ENCODE measurements around the gene TCP1.
"Not testable (repeated sequence)": the region's sequence is repeated elsewhere in the genome, so short reads cannot be mapped to it uniquely, and the experiment has no call there.

Gene TCP1

DNA sequence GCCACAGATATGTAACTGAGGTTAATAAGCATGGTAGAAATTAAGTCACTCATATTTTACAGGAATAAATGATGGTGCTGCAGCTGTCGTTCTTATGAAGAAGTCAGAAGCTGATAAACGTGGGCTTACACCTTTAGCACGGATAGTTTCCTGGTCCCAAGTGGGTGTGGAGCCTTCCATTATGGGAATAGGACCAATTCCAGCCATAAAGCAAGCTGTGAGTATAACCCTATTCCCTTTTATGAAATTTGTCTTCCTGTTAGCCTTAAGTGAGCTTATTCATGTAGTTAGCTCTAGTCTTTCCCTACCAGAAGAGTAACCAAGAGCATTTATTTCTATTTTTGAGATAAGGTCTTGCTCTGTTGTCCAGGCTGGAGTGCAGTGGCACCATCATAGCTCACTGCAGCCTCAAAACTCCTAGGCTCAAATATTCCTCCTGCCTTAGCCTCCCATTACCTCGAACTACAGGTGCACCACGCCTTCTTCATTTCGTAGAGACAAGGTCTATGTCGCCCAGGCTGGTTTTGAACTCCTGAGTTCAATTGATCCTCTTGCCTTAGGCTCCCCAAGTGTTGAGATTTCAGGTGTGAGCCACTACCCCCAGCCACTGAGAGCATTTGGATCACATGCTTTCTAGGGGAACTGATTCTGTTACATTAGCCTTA, 12.0 kb downstream of the TCP1 start:
- no peak for DNase-seq (ENCODE audit: low spot score)

DNA sequence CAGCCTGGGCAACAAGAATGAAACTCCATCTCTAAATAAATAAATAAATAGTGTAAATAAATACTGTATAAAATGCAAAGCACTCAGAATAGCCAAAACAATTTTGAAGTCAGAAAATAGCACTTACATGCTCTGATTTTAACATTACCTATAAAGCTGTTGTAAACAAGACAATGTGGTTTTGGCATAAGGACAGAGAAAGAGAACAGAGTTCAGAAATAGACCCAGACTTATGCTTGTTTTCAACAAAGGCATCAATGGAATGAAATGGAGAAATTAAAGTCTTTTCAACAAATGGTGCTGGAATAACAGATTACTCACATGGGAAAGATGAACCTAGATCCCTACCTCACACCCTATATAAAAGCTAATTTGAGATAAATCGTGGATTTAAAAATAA, 17.2 kb downstream of the TCP1 start:
- no peak for DNase-seq (ENCODE audit: low spot score)

DNA sequence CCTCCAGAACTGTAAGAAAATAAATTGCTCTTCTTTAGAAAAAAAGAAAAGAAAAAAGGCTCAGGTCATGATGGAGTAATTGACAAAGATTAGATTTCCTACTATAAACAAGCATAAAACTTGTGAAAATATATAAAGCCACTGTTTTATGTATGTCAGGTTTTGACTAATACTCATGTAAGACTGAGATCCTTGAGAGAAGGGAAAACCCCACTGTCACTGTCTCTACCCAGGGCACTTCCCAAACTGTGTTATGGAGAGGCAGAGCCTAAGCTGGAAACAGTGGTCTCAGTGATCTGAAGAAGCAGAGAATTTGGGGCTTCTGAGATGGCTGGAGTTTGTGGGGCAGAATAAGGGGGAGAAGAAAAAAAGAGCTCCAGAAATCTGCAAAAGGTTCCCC, 19.9 kb downstream of the TCP1 start:
- no peak for DNase-seq (ENCODE audit: low spot score)

DNA sequence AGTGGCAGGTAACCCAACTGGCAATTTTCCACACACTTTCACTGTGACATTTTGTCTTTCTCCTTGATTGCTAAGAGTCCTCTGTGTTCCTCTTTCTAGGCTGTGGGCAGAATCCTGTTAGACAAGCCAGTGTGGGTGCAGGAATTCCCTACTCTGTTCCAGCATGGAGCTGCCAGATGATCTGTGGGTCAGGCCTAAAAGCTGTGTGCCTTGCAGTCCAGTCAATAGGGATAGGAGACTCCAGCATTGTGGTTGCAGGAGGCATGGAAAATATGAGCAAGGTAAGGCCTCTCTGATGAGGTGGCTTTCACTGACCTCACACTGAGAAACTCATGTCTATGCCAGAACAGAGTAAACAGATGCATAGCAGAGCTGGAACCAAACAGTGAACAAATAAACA, 22.5 kb downstream of the TCP1 start:
- DNase-seq (ENCODE audit: low spot score) = peak; percentile 48

DNA sequence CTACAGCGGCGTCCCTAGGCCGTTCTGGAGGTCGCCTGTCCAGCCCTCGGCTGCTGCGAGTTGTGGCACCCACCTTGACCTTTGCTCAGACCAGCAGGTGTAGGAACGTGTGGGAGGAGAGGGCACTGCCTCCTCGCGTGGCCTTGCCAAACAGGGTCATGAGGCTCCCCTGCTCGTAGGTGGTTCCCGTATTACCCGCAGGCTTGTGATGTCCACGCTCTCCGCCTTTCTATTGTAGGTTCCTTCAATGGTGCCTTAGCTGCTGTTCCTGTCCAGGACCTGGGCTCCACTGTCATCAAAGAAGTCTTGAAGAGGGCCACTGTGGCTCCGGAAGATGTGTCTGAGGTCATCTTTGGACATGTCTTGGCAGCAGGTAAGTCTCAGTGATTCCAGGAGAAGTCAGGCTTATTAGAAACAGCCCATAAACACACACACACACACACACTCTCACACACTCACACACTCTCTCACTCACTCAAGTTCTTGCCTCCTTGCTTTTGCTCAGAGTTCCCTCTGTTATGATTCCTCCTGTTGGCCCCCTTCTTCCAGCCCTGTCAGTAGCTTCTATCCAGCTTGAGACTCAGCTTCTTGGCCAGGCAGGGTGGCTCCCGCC, 26.6 kb downstream of the TCP1 start:
- no peak for DNase-seq (ENCODE audit: low spot score)

DNA sequence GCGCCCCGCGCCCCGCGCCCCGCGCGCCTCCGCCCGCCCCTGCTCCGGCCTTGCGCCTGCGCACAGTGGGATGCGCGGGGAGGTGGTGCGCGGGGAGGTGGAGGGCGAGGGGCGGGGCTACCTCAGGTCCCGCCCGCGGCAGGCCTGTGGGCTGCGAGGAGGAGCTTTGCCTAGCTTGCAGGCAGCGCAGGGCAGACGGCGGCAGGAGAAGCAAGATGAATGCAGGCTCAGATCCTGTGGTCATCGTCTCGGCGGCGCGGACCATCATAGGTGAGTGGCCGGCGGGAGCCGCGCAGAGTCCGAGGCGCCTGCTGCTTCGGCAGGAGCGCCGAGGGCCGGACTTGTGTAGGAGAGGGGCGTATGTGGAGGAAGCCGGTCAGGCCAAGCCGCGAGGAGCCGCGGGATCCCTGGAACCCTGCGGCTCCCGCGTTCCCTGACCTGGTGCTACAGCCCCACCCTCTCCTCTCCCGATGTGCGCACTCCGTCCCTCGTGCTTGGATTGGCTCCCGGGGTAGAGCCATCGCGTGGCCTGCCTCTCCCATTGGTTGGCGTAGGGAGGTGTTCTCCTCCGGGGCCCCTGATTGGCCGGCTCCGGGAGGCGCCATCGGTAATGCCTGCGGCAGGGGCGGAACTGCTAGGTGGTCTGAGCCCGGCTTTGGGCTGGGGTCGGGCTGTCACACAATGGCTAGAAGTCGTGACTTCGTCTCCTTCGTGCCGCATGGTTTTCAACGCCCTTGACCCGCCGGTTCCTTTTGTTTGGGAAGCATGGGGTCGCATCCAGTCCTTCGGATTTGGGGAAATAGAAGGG, 27.3 kb downstream of the TCP1 start, which contains the start of gene ACAT2:
TSS of gene ACAT2 (plus strand) at position 173 of the 808 bp plus-strand sequence. CDS start at position 216, 43 bp downstream.
- DNase-seq (ENCODE audit: low spot score) = peak; percentile 98

DNA sequence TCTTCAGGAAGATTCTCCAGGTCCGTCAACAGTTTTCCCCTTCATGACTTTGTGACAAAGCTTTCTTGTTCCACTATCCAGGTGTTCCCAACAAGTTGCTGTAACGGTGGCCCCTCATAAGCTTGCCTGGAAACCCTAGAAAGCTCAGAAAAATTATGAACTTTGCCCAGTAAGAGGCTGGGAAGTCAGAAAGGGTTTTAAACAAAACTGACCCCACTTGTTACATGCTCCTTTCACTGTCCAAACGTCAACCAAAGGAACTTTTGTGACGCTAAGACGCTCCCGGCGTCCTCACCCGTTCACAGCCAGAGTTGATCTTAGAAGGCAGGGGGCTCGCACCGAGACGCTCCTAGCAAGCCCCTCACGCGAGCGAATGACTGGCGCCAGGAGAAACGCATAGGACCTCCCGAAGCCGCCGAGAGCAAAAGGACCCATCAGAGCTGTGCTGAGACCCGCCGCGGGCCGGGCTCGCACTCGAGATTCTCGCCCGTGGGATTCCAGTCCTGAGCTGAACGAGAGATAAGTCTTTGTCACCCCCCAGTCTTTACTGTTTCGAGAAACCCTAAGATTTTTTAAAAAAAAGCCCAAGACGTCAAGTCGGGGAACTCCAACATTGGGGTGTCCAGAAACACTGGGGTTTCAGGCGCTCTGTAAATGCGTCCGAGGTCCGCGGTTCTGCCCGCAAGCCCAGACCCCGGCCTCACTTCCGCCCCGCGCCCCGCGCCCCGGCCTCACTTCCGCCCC, 28.1 kb downstream of the TCP1 start:
- DNase-seq (ENCODE audit: low spot score) = no peak

DNA sequence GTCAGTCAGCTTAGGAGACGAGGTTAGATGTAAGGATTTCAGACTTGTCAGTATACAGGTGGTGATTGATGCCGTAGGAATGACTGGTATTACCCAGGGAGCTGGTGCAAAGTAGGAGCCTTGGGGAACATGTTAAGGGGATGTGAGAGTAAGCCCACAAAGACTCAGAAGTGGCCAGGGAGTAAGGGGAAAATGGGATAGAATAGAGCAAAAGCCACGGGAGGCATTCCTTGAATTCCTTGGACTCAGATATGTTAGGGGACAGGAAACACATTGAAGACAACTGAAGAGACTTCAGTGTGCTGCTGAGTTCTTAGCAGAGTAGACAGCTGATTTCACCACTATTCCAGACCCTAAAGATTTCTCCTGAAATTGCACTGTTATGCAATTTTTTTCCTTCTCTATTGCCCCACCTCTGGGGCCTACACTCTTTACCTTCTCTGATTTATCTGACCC, 28.8 kb downstream of the TCP1 start:
- peak; percentile 55 for DNase-seq (ENCODE audit: low spot score)

DNA sequence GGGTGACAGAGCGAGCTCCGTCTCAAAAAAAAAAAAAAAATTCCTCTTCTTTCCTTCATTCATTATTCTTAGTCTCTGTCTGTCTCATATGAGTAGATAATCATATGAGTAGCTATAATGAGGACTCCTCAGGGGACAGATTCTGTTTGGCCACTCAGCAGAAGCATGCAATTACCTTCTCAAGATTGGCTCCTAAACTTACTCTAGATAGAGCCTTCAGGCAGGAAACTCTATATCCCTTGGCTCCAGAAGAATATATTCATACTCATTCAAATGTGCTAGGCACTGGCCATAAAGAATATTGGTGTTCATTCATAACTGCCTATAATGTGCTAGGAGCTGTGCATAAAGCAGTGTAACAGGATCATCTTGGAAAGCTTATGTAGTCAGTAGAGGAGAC, 29.8 kb downstream of the TCP1 start:
- DNase-seq (ENCODE audit: low spot score) = no peak

DNA sequence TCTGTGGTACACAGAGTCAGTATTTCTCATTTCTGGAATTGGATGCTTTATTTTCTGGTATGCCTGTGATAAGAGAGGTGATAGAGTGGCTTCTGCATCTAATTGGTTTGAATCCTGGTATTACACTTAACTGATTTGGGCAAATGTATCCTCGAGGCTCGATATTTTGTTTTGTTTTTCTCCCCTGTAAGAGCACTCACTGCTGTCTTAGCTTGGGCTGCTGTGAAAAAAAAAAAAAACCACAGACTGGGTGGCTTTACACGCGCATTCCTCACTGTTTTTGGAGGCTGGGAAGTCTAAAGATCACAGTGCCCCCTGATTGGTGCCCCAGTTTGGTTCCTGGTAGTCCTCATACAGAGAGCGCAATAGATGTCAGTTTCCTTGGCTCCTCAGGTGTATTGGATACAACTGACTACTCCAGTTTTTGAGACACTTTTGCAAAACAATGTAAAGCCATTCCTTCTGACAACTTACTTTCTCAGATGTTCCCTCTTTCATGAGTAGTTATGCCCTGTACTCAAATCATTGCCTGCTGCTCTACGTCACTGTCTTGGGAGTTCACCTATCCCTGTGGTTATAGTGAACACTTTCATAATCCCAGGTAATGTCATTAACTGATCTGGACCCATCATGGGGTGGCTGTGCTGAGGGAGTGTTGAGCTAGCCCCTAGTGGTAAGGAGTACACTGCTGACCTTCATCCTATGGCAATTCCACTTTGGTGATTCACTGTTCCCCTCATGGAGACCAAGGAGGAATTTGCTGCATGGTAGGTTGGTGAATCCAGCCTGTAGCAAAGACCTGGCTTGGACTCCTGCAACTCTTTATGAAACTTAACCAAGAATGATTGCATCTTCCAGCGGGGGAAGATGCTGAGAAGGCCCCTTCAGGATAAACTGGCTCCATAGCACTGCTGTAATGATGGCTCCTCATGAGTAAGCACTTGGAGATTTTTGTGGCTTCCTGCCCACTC, 31.1 kb downstream of the TCP1 start:
- peak; percentile 39 for DNase-seq (ENCODE audit: low spot score)

DNA sequence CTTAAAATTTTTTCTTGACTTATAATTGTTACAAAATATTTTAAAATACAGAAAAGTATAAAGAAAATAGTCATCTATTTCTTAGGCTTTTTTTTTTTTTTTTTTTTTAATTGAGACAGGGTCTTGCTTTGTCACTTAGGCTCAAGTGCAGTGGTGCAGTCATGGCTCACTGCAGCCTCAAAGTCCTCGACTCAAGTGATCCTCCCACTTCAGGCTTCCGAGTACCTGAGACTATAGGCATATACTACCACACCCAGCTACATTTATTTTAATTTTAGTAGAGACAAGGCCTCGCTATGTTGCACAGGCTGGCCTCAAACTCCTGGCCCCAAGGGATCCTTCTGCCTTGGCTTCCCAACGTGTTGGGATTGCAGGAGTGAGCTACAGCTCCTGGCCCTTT, 32.9 kb downstream of the TCP1 start:
- no peak for DNase-seq (ENCODE audit: low spot score)

DNA sequence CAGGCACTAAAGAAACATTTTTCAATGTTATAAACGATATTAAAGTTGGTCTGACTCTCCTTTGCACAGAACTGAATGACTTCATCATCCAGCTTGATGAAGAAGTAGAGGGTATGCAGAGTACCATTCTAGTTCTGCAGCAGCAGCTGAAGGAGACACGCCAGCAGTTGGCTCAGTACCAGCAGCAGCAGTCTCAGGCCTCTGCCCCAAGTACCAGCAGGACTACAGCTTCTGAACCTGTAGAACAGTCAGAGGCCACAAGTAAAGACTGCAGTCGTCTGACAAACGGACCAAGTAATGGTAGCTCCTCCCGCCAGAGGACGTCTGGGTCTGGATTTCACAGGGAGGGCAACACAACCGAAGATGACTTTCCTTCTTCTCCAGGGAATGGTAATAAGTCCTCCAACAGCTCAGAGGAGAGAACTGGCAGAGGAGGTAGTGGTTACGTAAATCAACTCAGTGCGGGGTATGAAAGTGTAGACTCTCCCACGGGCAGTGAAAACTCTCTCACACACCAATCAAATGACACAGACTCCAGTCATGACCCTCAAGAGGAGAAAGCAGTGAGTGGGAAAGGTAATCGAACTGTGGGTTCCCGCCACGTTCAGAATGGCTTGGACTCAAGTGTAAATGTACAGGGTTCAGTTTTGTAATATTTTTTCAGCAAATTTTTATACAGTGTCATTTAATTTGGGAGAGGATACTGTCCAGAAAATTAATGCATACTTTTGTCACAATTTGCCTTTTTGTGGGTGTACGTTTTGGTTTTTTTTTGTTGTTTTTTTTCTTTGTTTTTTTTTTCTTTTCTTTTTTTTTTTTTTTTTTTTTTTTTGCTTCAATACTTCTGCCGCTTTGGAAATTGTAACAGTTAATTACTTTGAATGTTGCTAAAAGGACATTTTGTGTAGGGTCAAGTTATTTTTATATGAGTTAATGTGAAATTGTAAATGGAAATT, 34.2 kb downstream of the TCP1 start:
- DNase-seq (ENCODE audit: low spot score) = no peak

DNA sequence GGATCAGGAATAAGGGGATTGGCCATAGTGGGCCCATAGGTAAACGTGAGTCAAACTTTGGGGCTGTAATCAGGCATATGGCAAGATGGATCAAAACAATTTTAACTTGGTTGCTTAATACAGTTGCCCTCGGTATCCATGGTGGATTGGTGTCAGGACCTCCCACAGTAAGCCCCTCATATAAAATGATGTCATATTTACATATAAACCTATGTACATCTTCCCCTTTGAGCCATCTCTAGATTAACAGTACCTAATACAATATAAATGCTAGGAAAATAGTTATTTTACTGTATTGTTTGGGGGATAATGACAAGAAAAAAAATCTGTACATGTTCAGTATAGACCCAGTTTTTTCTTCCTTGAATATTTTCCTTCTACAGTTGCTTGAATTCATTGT, 35.0 kb downstream of the TCP1 start:
- no peak for DNase-seq (ENCODE audit: low spot score)

DNA sequence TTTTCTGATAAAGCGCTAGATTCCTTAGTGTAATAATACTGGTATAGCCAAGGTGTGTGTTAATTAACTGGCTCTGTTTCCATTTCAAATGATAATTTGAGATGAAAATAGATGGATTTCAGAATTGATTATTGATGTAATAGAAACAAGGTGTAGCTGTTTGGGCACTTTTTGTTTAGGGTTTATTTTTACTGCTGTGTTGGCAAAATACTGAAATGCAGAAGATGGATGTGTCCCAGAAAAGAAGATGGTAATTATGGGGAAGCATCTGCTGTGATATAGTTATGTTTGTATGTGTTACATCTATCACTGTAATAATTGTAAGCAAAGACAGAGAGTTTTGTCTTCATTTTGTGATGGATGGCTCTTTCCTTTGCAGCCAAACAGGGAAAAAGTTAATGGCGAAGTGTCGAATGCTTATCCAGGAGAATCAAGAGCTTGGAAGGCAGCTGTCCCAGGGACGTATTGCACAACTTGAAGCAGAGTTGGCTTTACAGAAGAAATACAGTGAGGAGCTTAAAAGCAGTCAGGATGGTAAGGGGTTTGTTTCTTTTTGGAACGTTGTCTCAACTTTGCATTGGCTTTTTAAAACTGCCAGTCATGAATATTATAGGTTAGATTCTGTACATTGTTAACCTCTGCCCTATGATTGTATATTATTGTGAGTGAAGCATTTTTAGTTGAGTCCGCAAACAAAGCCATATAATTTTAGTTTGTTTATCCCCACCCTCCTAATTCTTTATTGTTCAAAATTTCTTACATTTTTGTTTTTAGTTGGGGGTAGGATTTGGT, 36.1 kb downstream of the TCP1 start:
- DNase-seq (ENCODE audit: low spot score) = no peak

DNA sequence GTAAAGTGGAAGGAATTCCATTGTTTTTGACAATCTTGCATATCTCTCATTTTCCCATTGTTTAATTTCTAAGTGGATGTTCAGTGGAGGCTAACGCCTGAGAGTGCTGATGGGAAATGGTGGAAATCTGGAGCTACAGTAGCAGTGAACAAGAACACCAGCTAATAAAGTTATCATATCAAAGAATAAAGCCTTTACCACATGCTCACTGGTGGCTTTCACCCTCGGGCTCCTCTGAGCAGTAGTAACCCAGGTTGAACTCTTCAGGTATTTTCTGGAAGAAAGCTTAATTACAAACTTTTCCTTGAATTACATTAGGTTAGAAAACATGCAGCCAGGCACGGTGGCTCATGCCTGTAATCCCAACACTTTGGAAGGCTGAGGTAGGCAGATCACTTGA, 38.0 kb downstream of the TCP1 start:
- DNase-seq (ENCODE audit: low spot score) = no peak

DNA sequence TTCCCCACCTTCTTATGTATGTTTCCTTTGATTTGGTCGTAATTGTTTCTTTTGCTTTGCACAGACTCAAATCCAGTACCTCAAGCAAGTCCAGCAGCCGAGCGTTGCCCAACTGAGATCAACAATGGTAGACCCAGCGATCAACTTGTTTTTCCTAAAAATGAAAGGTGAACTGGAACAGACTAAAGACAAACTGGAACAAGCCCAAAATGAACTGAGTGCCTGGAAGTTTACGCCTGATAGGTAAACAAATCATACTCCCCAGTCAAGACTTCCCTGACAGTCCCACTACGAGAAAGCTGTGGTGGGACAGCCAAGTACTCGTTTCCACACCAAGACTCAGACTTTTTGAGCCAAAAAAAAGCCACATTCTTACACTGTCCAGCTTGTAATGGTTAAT, 41.3 kb downstream of the TCP1 start:
- DNase-seq (ENCODE audit: low spot score) = not testable (repeated sequence)

DNA sequence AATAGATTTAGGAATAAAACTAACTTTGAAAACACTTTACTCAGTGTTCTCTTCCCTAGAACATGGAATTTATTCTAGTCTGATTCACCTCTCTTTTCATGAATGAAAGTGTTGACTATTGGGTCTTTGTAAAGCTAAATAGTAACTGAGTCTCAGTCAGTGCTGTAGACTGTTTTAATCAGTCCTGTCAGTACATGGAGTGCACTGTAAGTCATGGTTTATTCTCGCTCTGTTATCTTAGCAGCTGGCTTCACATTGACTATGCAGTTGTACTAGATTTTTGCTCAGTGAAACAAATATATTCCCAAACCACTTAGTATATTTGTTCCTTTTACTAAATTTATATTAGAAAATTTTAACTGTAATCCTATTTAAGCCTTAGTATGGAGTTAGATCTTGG, 42.6 kb downstream of the TCP1 start:
- no peak for DNase-seq (ENCODE audit: low spot score)

DNA sequence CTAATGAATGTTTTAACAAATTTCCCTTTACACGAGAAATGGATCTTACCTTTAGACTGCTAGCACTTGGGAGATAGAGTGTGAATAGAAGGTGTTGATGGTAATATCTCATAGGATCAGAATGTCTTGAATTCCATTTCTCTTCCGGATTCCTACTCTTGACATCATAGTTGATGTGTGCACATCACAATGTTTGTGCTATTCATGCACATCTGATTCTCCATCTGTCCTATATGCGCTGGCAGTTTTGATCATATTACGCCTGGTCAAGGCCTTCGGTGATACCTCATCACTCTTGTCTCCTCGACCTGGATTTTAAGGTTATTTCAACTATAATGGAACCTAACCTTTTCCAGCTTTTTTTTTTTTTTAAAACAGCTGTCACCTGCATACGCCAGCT, 44.3 kb downstream of the TCP1 start:
- no peak for DNase-seq (ENCODE audit: low spot score)

DNA sequence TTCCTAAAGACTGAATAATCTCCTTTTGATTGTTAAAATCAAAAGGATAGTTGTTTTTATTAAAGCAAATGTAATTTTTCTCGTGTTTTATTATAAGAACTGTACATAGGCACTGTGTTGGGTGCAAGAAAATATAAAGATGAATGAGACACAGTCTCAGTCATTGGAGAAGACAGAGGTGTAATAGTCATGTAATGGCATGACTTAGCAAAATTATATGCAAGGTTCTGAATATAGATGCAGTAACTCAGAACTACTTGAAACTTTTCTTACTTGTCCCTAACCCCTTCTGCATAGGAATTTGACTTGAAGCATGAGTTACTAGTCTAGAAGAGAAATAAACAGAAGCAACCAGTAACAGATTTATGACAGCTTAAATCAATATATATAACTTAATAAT, 47.2 kb downstream of the TCP1 start:
- DNase-seq (ENCODE audit: low spot score) = no peak
